HG03045 (cell line): ENCODE data around the gene PTX4.
"Not testable (repeated sequence)": the region's sequence is repeated elsewhere in the genome, so short reads cannot be mapped to it uniquely, and the experiment has no call there.

ENCODE experiments used
- ATAC-seq: cut with Tn5 transposase; IDR thresholded peaks from one replicate; pipeline ENCODE4 v1.9.1; 2021; ENCODE audit warnings: mild to moderate bottlenecking, moderate library complexity; ENCODE audit not compliant: unreplicated experiment

PTX4 gene

GRCh38 chr16:1487395-1488053, 1.2 kb downstream of the PTX4 start:
- ATAC-seq = no peak

DNA sequence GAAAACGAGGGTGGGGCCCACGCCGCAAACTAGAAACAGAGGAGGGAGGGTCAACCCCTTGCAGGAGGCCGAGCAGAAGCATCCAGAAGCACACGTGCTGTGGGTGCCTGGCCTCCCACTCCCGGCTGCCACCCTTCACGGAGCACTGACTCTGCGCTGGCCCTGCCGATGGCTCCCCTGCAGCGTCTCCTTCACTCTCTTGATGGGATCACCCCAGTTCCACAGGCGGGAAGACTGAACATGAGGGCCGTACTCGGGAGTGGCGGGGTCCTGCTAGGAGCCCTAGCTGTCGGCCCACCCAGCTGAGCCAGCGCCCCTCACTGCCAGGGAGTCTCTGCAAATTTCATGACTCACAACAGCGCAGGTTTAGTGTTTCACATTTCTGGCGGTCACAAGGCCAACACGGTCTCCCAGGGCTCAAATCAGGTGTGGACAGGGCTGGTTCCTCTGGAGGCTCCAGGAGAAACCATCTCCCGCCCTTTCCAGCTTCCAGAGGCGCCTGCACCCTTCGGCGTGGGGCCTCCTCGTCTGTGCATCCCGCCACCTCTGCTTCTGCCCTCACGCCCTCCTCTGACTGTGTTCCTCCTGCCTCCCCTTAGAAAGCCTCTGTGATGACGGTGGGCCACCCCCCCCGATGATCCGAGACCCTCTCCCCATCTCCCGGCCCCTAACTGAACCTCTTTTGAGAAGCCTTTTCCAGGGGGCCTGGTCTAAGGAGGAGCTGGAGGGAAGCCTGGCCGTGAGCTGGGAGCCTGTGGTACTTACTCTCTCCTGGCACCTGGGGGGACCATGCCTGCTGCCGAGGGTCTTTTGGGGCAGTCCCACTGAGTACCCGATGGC, 2.0 kb downstream of the PTX4 start:
- ATAC-seq = no peak

DNA sequence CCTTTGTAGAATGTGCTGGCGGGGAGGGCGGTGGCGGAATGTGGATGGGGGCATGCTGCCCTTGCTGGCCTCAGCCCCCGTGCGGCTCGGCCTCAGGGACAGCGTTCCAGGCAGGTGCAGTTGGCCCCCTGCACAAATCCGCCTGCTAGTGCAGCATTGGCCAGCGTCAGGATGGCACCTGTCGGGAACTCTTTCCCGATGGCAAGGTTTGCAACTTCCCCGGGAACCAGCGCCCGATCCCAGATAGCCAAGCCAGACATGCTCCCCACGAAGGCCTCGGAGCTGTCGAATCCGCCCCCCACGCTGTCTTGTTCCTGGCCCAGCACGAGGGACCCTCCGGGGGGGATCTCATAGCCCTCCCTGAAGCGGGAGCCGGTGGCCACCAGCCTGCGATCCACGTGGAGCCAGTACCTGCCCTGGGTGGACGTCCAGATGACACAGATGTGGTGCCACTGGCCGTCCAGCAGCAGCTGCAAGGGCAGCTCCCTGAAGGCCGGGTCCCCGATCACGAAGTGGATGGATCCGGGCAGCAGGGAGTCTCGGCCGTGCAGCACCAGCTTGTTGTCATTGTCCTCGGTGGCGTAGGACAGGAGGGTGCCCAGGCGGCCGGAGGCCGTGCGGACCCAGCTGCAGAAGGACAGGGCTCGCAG, 2.8 kb downstream of the PTX4 start:
- ATAC-seq = no peak

- no peak for ATAC-seq
These were observed 6.6 kb downstream of the PTX4 start for GRCh38 chr16:1481906-1482835.

- not testable (repeated sequence) for ATAC-seq
These were observed 9.8 kb downstream of the PTX4 start for GRCh38 chr16:1478937-1479336.

DNA sequence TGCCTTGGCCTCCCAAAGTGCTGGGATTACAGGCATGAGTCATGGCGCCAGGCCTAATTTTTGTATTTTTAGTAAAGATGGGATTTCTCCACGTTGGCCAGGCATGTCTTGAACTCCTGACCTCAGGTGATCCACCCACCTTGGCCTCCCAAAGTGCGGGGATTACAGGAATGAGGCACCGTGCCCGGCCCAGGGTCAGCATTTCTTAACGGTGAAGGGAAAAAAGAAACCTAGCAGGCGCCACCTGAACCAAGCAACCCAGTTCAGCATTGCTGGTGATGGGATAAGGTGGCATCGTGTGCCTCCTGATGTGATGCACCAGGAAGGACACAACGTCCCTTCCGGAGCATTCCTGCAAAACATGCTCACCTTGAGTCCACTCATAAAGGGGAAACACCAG, 11.7 kb downstream of the PTX4 start:
- no peak for ATAC-seq

- no peak for ATAC-seq
These were observed 13.1 kb downstream of the PTX4 start for GRCh38 chr16:1475552-1476114.

GRCh38 chr16:1474796-1475551, 13.8 kb downstream of the PTX4 start, which contains the start of gene CLCN7:
TSS of gene CLCN7 (minus strand) at chr16:1475028. CDS start at chr16:1474974, 54 bp downstream.
- peak; percentile 87 for ATAC-seq

- no peak for ATAC-seq
These were observed 14.5 kb downstream of the PTX4 start for GRCh38 chr16:1474082-1474795.

- no peak for ATAC-seq
These were observed 15.8 kb downstream of the PTX4 start for GRCh38 chr16:1472974-1473373.

DNA sequence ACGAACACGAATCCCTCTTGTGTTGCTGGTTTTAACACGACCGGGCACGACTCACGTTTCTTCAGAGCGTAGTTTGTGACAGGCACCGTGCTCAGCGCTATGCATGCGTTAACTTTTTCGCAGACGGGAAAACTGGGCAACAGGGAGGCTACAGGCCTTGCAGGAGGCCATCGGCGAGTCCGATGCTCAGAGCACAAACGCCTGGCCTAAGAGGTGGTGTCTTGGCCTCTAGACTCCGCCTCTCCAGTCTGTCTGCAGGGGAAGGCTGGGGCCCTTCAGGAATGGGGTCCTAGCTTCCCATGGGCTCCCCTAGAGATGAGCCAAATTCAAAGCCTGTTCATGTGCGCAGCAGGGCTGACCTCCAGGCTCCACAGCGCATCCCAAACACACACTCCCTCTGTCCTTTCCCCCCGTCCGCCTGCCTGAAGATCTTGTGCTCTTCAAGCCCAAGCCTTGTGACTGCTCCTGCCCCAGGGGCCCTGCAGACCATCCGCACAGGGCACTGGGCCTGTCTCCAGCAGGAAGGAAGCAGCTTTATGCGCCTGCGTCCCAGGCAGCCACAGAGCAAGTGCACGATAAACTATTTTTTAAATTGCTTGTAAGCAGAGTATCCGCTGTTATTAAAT, 17.1 kb downstream of the PTX4 start:
- ATAC-seq = no peak

DNA sequence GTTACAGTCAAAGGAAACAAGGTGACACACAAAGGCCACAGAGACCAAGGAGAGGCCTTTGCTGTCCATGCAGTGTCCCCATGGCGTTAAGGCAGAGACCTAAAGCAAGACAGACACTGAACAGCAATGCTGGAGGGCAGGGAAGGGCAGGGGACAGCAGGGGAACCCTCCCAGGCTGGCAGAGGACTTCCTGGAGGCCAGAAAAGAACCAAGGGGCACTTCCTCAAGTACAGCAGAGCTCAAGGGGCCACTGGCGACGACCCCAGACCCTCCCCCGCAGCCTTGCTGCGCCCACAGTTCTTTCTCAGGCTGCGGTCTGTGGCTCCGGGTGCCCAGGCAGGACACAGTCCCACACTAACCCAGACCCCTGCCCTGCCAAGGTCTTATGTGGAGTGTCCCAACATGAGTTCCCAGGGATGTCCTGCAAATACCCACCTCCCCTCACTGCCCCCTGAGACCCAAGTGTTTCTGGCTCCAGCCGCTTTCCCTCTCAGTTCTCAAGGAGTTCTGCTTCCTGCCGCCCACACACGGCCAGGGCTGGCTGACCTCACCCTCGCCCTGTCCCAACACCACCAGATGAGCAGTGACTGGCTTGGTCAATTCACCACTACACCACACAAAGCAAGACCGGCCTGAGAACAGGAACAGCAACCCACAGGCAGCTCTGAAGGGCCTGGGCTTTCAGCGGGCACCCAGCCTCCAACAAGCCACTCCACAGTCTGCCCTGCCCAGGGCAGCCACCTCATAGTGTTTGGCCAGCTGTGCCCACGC, 18.1 kb downstream of the PTX4 start:
- ATAC-seq = no peak

DNA sequence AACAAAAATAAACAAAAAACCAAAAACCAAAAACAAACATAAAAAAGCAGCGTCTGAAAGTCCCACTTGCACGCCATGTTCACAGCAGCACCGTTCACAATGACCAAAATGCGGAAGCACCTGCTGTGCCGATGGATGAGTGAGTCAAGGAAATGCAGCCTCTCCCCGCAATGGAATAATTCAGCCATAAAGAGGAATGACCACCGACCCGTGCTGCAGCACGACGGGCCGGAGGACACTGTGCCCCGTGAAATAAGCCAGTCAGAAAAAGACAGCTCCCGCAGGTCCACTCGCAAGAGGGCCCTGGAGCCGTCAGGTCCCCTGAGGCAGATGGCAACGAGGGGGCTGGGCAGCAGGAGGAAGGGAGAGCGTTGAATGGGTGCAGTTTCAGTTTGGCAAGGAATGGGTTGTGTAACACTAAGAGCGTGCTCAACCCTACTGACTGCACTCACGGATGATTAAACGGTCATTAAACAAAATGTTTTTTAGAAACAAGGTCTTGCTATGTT, 19.0 kb downstream of the PTX4 start:
- no peak for ATAC-seq

DNA sequence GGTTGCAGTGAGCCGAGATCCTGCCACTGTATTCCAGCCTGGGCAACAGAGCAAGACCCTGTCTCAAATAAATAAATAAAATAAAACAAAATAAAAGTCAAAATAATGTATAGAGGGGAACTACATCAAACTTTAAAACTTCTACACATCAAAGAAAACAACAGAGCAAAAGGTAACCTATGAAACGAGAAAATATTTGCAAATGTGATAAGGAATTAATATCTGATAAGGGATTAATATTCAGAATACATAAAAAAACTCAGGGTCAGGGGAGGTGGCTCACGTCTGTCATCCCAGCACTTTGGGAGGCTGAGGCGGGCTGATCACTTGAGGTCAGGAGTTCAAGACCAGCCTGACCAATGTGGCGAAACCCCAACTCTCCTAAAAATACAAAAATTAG, 19.6 kb downstream of the PTX4 start:
- not testable (repeated sequence) for ATAC-seq

DNA sequence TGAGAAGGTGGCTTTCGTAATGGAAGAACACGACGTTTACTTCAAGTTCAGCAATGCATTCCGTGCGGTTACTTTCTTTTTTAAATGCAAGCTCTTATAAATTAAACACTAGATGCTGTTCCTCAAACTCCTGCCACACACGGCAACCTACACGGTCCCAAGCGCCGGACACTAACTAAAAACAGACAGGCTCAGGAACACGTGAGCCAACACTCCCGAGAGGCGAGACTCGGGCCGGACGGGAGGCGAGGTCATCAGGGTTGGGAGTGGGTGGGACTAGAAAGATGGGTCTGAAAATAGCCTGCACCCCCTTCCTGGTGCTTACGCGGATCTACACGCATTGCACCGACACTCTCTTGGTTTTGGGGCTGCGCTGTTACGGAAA, 20.3 kb downstream of the PTX4 start:
- ATAC-seq = no peak

- no peak for ATAC-seq
These were observed 21.7 kb downstream of the PTX4 start for GRCh38 chr16:1466968-1467521.

- ATAC-seq = no peak
These were observed 22.7 kb downstream of the PTX4 start for GRCh38 chr16:1466054-1466453.
